ENCODE measurements around the gene TRIM40. TPM values are rescaled to one million over a fixed set of nuclear protein-coding genes. Genes with fewer than 3 reads are reported as not detected.

TRIM40 gene
- total and polyA plus RNA-seq, 2 of the 13 experiments (the other 11 are each of a cell fraction or from before 2014, with no cell fraction given) = 0.58 TPM; not detected in 1

- no peak for TF ChIP-seq KLF11 (CRISPR knock-in tag; IDR thresholded peaks at IDR 0.05)
- TF ChIP-seq ZFX (CRISPR knock-in tag; IDR thresholded peaks at IDR 0.05; ENCODE audit: low read depth) = no peak
- no peak for TF ChIP-seq NONO (IDR thresholded peaks at IDR 0.05)
- no peak for TF ChIP-seq NONO (CRISPR knock-in tag; conservative IDR thresholded peaks at IDR 0.05)
- TF ChIP-seq ZHX1 (CRISPR knock-in tag; IDR thresholded peaks at IDR 0.05; ENCODE audit: low read depth) = no peak
- TF ChIP-seq ZNF260 (CRISPR knock-in tag; IDR thresholded peaks at IDR 0.05; ENCODE audit: borderline replicate concordance, low read depth) = no peak
- no peak for TF ChIP-seq DNMT3B (CRISPR knock-in tag; conservative IDR thresholded peaks at IDR 0.05)
- no peak for TF ChIP-seq MXD3 (CRISPR knock-in tag; IDR thresholded peaks at IDR 0.05)
- no peak for TF ChIP-seq POLR2A (IDR thresholded peaks at IDR 0.05; ENCODE audit: insufficient read depth in 1 of 2, low read depth in 2 of 2, low read length in 2 of 2)
- no peak for TF ChIP-seq JUND (CRISPR knock-in tag; IDR thresholded peaks at IDR 0.05)
- no peak for TF ChIP-seq ZNF589 (CRISPR knock-in tag; conservative IDR thresholded peaks at IDR 0.05)
- no peak for TF ChIP-seq HNRNPUL1 (IDR thresholded peaks at IDR 0.05; ENCODE audit: low read depth, low read length)
- no peak for TF ChIP-seq FOXO4 (CRISPR knock-in tag; conservative IDR thresholded peaks at IDR 0.05)
- TF ChIP-seq ELF1 (CRISPR knock-in tag; IDR thresholded peaks at IDR 0.05) = 0 out of 2 replicates have a peak, but pooled peaks have one; percentile 31
- TF ChIP-seq ZNF75D (CRISPR knock-in tag; IDR thresholded peaks at IDR 0.05; ENCODE audit: borderline replicate concordance) = no peak
- TF ChIP-seq KDM5B (CRISPR knock-in tag; IDR thresholded peaks at IDR 0.05; ENCODE audit: borderline replicate concordance) = no peak
- no peak for TF ChIP-seq HCFC1 (IDR thresholded peaks at IDR 0.05; ENCODE audit: low read depth, low read length)
- no peak for TF ChIP-seq HES4 (CRISPR knock-in tag; IDR thresholded peaks at IDR 0.05; ENCODE audit: borderline replicate concordance)
- TF ChIP-seq ZNF230 (CRISPR knock-in tag; IDR thresholded peaks at IDR 0.05) = no peak
- no peak for TF ChIP-seq LCORL (IDR thresholded peaks at IDR 0.05)
- no peak for TF ChIP-seq LCORL (CRISPR knock-in tag; IDR thresholded peaks at IDR 0.05)
- no peak for TF ChIP-seq ZNF343 (CRISPR knock-in tag; IDR thresholded peaks at IDR 0.05)
- TF ChIP-seq ARNT2 (CRISPR knock-in tag; IDR thresholded peaks at IDR 0.05; ENCODE audit: low read depth) = no peak
- no peak for TF ChIP-seq HOXA5 (CRISPR knock-in tag; IDR thresholded peaks at IDR 0.05)
- peak; percentile 67; the same call in 1 of the 2 replicates for TF ChIP-seq GATAD2A (CRISPR knock-in tag; IDR thresholded peaks at IDR 0.05)
- no peak for TF ChIP-seq ZNF549 (CRISPR knock-in tag; IDR thresholded peaks at IDR 0.05)
- TF ChIP-seq HBP1 (CRISPR knock-in tag; IDR thresholded peaks at IDR 0.05; ENCODE audit: low read depth) = no peak
- no peak for TF ChIP-seq TCF7 (IDR thresholded peaks at IDR 0.05; ENCODE audit: low read depth)
- TF ChIP-seq MTA1 (CRISPR knock-in tag; IDR thresholded peaks at IDR 0.05; ENCODE audit: borderline replicate concordance) = no peak
- TF ChIP-seq ZFP36L1 (CRISPR knock-in tag; IDR thresholded peaks at IDR 0.05) = no peak; the same call in 1 of the 2 replicates
These were observed at the start of gene TRIM40 (continued) for GRCh38 chr6:30135757-30136156.

Data from HepG2 (cell line).